Stimulated activated CD4-positive, alpha-beta T cell treated with anti-CD3 and anti-CD28 coated beads, TNF-alpha, amount 100 ng/mL, for 4 hours (primary cell): ENCODE data around the gene TGFBI.

Source experiments
- DNase-seq, 3 experiments: peaks; one replicate each; pipeline ENCODE4 v3.0.0-alpha.2; 2020; ENCODE audit warnings: low read depth in 3 of 3

TGFBI gene

GRCh38 chr5:136028782-136029742 is at the start of gene TGFBI:
TGFBI (plus strand) TSS chr5:136028988; CDS start chr5:136029056, 68 bp downstream.
- DNase-seq: no peak

GRCh38 chr5:135978993-135979392 is 49.8 kb upstream of the TGFBI start:
- no peak for DNase-seq

- no peak for DNase-seq
Measured at GRCh38 chr5:135979510-135979909, 49.3 kb upstream of the TGFBI start.

- no peak for DNase-seq
Measured at GRCh38 chr5:135980620-135981019, 48.2 kb upstream of the TGFBI start.

- no peak for DNase-seq
Measured at GRCh38 chr5:135985951-135986350, 42.8 kb upstream of the TGFBI start.

GRCh38 chr5:135986401-135986800 is 42.4 kb upstream of the TGFBI start:
- no peak for DNase-seq

- DNase-seq: no peak
Measured at GRCh38 chr5:135986891-135987401, 41.8 kb upstream of the TGFBI start.

GRCh38 chr5:135988546-135988945 is 40.2 kb upstream of the TGFBI start:
- DNase-seq: no peak

- no peak for DNase-seq
Measured at GRCh38 chr5:135989686-135990085, 39.1 kb upstream of the TGFBI start.

- no peak for DNase-seq
Measured at GRCh38 chr5:135990528-135991255, 38.1 kb upstream of the TGFBI start.

- DNase-seq: no peak
Measured at GRCh38 chr5:135991429-135991828, 37.4 kb upstream of the TGFBI start.

- no peak for DNase-seq
Measured at GRCh38 chr5:135993335-135993879, 35.4 kb upstream of the TGFBI start.

- DNase-seq: no peak
Measured at GRCh38 chr5:135993880-135994636, 34.7 kb upstream of the TGFBI start.

GRCh38 chr5:135995976-135996375 is 32.8 kb upstream of the TGFBI start:
- no peak for DNase-seq

GRCh38 chr5:135996611-135997010 is 32.2 kb upstream of the TGFBI start:
- no peak for DNase-seq

- no peak for DNase-seq
Measured at GRCh38 chr5:135997673-135998335, 31.0 kb upstream of the TGFBI start.

GRCh38 chr5:135998889-135999288 is 29.9 kb upstream of the TGFBI start:
- DNase-seq: no peak

GRCh38 chr5:135999406-136000139 is 29.2 kb upstream of the TGFBI start:
- no peak for DNase-seq

GRCh38 chr5:136000147-136000546 is 28.6 kb upstream of the TGFBI start:
- DNase-seq: no peak

GRCh38 chr5:136000932-136001331 is 27.9 kb upstream of the TGFBI start:
- DNase-seq: no peak
